GM21367 (cell line): ENCODE data around the gene RPRD1B.

Source experiments
- ATAC-seq: cut with Tn5 transposase; IDR thresholded peaks from one replicate; pipeline ENCODE4 v1.9.1; 2021; ENCODE audit not compliant: unreplicated experiment

Gene RPRD1B

DNA sequence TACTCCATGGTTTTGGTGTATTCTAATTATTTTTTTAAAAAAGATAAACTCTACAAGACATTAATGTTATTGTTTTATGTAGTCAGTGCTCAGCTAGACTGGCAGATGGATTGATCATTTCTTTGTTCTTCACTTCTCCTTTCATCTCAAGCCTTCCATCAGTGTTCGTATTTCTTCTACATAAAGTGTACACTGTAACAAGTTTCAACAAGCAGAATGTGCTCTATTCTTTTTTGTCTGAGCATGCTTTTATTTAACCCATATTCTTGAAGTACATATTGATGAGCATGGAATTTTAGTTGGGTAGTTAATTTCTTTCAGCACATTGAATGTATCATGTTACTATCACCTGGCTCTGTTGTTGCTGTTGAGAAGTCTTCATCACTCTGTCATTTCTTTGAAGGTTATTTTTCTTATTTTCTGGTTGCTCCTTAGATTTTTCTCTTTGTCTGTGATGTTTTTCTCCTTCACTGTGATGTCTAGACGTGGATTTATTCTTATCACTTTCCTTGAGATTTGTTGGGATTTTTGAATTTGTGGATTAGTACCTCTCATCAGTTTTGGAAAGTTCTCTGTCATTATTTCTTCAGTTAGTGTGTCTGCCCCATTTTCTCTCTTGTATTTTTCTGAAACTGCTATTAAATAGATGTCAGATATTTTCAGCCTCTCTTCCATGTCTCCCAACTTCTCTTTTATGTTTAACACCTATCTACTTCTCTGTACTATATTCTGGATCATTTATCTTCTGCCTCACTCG lies 83.0 kb downstream of the RPRD1B start:
- no peak for ATAC-seq

DNA sequence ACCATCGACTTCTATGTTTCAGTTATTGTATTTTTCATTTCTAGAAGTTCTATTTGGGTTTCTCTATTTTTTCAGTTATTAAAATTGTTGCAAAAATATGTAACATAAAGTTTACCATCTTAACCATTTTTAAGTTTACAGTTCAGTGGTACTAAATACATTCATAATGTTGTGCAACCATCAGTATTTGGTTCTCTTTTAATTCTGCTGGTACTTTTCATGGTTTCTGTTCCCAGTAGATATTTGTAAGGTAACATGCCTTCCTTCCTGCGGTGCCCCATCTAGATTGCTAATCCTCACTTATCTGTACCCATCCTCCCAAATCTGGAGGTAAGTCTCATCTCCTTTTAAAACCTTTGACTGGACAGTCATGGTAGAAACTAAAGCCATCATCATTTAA lies 83.7 kb downstream of the RPRD1B start:
- ATAC-seq: no peak

DNA sequence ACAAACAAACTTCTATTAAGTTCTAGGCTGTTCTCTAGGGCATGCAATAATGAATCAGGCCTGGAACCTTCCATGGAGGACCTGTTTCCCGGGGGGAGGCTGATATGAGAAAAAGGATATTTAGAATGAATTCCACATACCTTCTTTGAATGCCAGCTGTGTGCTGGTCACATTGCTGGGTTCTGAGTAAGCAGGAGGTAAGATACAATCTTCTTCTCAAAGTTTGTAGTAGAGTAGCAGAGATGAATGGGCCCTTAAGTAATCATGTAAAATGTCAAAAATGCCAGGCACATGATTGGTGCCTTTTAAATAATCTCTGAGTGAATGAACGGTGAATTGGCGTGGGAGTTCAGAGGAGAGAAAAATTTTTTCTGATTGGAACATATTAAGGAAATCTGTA lies 84.1 kb downstream of the RPRD1B start:
- ATAC-seq: no peak

DNA sequence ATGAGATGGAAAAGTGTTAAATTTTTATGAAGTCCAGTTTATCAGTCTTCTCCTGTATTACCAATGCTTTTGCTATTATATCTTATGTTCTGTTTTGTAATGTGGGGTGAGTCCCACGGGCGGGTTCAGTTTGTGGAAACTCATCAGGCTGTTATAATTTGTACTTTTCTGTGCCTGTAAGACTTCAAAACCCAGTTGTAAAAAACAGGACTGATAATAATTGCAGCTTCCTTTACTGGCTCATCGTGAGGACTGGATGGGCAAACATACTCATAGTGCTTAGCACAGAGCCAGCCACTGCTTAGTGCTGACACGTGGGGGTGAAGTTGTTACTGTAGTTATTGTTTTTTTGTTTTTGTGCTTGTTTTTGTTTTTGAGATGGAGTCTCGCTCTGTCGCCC lies 85.9 kb downstream of the RPRD1B start:
- no peak for ATAC-seq

DNA sequence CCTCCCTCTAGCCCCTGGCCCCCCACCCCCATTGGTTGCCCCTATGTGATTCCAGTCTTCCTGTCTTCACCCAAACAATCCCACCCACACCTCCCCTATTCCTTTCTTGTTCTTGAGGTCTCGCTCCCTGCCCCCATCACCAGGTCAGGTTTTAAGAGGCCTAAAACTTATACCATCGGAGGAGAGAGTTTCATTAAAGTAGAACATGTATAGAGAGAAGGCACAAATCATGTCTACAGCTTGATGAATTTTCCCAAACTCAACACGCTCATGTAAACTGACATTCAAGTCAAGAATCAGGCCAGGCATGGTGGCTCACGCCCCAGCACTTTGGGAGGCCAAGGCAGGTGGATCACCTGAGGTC lies 87.1 kb downstream of the RPRD1B start:
- no peak for ATAC-seq

DNA sequence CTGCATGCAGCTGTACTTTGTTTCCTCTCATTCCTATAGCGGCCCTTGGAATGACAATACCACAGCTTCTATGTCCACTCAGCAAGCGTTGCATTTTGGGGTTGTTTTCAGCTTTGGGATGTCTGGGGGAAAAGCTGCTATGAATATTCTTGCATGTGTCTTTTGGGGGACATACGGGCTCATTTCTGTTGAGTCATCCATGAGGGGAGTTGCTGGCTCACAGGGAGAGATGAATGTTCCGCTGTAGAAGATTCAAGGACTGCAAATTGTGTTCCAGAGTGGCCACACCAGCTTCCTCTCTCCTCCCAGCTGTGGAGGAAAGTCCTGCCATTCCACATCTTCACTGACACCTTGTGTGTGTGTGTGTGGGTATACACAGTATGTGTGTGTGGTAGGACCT lies 88.2 kb downstream of the RPRD1B start:
- ATAC-seq: no peak

DNA sequence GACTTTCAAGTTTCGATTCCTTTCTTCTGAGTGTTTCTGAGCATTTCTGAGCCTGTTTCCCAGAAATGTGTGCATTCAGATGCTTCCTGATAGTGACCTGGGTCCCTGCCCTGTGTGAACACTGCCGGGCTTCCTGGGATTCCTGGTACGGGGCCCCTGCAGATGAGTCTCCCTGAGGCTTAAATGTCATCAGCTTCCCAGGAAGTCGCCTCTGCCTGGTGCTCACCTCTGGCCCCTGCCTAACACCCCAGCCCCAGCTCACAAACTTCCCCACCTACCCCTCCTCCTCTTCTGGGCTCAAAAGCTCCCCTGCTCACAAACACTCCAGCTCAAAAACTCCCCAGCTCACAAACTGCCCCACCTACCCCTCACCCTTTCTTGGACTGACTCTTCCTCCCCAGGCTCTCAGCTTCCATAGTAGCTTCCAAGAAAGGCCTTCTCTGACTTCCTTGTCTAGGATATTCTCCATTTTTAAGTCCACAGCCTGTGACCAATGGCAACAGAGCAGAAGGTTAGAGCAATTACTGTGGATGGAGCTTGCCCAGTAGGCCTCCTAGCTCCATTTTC lies 89.6 kb downstream of the RPRD1B start:
- ATAC-seq: no peak

DNA sequence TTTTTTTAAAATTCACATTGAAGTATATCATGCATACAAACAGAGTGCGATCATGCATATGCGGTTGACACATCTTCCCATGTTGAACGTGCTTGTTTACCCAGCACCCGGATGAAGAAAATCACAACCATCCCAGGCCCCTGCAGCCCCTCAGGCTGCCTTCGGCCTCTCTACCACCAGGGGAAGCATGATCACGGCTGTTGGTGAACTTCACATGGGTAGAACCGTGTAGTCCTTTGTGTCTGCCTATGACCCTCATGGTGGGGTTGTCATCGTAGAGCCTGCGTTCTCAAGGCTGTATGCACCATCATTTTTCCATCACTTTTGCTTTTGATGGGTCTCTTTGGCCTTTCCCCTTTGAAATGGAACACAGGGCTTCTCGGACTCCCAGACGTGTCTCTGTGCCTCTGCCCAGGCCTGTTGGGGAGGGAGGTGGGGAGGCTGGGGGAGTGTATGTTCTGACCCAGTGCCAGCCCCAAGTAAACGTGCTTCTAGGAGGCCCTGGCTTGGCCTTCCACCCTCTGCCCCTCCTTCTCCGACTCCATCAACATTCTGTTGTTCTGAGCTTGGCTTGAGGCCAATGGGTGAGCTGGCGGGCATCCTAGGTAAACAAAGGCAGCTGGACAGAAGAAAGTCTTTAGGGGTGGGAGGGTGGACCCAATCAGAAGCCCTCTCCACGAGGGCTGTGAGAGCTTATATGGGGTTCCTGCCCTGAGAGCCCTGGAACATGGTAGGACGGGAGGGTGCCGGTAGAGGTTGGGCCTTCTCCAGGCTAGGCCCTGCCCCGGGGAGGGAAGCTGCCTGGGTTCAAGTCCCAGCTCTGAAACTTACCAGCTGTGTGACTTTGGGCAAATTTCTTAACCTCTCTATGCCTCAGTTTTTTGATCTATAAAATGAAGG lies 91.9 kb downstream of the RPRD1B start:
- no peak for ATAC-seq

DNA sequence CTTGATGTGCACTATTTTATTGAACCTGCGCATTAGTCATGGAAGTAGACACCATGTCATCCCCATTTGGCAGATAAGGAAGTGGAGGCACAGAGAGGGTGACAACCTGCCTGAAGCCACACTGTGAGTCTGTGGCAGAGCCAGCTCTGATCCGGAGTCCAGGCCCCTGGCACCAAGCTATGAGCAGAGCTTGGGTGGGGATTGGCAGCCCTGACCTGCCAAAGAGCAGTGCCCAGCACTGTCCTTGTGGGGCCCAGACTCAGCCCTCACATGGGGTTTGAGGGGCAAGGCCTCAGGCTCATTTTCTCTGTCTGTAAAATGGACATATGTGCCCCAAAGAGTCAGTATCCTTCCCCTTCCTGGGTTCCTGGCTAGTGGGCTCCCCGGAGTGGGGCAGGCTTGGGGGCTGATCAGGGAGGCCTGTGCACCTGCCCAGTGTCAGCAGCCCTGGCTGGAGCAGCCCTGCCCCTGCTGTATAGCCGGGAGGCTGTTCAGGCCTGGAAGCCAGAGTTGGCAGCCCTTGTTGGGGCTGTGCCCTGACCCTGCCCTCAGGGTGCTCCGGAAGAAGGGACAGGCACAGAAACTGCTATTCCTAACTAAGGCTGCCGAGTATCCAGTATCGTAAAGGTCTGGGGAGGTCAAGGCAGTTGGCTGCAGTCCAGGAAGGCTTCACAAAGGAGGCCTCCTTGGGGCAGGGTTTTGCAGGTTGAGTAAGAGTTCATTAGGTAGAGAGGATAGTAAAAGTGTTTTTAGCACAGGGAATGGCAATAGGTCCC lies 92.8 kb downstream of the RPRD1B start:
- no peak for ATAC-seq

DNA sequence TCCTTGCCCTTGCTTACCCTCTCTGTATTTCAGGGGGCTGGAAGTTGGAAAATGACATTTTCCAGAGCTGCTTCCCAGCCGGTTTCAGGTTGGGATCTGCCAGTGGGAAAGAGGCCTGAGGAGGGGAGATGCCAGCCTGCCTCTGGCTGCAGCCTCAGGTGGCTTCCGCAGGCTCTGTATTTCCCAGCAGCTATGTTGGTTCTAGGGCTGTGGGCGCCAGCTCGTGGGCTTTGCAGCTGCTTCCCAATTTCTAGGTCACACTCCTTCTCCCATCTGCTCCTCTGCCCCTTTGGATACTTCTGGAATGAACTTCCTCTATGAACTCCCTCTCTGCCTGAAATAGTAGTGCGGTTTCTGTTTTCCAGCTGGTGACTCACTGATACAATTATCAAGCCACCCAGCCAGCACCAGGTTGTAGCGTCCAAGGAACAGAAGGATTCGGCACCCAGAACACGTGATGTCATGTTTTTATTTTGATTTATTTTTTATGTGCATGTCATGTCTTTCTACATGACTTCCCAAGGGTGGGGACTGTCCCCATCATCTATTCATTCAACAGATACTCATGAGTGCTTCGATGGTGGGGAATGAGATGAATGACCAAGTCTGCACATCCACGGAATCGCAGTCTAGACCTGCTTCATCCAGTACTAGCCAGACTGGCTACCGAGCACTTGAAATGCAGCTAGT lies 93.5 kb downstream of the RPRD1B start:
- ATAC-seq: no peak

DNA sequence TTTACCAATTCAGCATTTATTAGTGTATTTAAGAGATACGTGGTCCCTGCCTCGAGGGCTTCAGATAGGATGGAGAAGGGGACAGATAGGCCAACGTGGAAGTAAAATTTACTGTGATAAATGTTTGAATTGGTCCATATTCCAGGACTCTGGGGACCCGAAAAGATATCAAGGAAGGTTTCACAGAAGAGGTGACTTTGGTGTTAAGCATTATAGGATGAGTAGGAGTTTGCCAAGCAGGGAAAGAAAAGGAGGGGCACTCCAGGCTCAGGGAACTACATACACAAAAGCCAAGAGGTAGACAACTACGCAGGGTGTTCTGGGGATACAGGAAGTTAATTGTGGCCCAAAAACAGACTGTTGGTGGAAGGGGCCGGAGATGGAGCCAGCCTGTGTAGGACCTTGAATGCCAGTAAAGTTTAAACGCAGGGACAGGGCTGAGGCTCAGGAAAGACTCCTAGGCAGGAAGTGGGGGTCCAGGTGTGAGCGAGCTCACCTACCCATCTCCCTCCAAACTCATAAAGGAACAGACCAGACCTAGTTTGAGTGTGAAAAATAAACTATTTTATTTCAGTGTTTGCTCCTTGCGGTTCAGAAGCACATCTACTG lies 94.5 kb downstream of the RPRD1B start:
- no peak for ATAC-seq

DNA sequence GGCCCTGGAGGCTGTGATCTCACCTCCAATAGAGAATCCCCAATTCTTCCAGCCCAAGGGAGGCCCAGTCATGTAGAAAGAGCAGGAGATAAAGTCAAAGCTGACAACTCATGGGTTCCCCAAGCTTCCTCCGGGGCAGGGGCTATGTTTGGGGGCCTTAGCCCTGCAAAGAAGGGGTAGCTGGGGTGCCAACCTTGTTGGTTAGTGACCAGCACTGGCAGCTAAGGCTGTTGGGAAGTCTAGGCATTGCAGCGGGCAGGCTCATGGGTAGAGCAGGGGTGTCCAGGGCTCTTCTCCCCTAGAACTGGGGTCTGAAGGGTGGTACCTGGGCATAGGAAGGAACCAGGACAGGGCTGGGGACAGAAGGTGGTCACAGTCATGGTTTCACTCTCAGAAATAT lies 95.1 kb downstream of the RPRD1B start:
- ATAC-seq: no peak

DNA sequence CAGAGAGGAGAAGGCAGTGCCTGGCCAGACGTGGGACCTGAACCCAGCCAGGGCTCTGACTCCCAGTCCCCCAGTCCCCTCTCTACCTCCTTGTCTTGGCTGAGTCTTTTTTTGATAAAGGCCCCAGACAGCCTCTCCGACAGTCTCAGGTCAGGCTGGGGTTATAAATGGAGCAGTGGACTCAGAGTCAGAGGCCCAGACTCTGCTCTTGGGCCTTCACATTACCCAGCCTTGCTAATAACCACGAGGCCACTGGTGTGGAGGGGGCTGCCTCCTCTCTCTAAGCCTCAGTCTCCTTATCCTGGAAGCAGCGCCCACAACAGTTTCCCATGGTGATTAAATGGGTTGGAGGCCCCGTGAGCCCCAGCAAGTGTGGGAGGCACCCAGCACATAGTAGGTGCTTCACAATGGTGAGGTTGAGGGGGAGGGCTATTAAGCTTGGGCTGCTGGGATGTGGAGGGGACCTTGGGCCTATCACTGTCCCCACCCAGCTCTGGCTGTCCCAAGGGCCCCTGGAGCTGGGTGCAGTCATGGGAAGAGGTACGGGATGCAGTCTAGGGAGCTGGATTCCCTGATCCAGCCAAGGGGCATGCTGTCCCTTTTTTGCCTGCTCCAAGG lies 95.8 kb downstream of the RPRD1B start:
- ATAC-seq: no peak

DNA sequence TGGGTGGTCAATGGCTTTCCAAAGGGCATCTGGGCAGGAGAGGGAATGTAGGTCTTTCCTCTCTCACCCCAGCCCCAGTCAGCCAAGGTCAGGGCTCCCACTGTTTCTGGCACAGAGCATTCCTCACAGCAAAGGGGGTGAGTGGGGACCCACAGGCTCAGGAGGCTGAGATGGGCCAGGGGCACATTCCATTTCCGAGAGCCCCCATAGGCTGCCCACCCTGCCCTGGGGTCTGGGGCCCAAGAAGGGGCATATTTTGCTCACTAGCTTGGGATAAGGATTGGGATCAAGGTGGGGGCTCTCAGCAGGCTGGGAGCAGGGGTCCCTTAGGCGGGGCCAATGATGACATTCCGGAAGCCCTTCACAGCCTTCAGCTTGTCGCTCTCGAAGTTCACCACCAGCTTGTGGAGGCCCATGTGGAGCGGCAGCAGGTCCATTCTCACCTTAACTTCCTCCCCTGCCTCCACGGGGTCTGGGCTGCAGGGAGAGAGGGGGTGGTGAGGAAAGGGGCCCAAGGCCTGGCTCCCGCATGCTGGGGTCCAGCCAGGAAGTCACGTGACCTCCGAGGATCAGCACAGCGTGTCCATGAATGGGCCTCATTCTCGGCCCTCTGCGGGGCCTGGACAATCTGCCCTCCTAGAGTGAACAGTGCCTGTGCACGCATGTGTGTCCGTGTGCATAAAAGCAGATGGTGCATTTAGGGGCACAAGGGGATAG lies 96.5 kb downstream of the RPRD1B start:
- no peak for ATAC-seq

DNA sequence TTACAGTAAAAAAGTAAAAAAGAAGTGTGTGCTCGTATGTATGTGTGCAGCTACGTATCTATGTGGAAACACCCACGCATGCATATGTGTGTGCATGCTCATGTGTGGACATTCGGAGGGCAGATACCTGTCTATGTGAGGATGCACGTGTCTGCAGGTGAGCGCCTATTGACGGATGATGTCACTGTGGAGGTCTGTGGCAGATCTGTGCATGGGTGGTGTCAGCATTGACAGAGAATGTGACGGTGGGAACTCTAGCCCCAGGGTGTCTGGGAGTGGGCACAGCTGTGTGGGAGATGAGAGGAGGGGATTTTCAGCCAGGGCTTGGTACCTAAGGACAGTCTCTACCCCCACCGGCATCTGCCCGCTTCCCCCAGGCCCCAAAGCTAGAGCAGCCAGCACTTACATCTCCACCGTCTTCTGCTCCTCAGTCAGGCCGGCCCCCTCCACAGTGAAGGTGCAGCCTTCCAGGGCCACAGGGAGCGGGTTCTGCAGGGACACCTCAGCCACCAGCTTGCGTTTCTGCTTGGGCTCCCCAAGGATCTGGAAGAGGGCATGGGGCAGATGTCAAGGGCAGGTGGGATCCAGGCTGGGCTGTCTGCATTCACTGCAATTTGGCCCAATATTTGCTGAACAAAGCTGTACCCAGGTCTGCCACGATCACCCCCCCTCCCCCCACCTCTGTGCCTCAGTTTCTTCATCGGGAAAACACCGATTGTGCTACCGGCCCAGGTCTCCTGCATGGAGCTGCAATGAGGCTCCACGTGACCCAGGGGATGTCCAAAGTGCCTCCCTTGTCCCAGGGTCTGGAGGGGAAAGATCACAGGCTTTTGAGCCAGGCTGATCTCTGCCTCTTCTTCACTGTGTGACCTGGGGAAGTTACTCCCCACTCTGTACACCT lies 97.4 kb downstream of the RPRD1B start:
- ATAC-seq: no peak

DNA sequence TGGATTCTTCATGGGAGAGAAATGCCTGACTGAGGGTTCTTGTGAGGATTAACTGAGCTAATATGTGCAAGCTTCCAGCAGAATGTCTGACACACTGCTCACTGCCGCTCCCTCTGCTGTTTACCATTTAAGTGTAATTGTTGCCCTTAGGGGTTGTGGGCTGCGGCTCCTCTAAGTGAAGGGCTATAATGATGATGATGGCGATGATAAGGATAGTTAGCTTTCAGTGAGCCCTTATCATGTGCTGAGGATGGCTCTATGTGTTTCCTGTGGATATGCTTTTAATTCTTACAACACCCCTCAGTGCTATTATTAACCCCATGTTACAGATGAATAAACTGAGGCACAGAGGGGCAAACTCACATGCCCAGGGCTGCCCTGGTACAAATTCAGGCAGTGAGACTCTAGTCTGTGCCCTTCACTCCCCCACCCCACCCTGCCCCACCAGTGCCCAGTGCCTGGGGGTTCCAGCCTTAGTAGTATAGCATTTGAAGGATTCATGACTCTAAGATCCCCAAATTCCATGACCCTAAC lies 98.1 kb downstream of the RPRD1B start:
- ATAC-seq: no peak

DNA sequence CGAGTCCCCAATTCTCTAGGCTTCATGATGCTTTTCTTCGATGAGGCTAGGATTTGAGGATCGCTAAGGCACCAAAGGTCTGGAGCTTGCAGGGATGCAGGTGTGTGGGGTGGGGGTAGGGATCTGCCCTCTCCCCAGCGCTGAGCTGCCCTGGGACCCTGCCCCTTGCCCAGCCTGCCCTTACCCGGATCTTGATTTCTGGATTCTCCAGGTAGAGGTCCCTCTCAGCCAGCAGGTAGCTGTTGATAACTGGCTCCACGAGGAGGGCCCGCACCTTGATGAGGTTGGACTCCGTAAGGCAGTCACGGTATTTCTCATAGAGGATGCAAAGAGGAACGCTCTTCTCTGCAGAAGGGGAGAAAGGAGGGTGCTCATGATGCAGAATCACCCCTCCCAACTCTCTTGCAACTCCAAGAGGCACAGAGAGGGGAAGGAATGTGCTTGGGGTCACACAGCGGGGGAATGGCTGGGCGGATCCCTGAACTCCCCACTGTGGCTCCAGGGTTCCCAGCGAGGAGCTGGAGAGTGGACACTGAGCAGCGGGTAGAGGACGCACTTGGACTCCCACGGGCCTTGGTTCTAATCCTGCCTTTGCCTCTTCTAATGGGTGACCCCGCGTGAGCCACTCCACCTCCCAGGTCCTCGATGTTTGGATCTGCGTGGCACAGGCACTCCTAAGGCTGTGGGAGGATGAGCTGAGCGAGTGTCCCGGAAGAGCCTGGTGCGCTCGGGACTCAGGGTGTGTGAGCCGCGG lies 98.8 kb downstream of the RPRD1B start:
- ATAC-seq: no peak
